Erythroblast (primary cell): Measurements from ENCODE around the gene GAK.

Experiments
- GATA1 ChIP-seq: IDR thresholded peaks from 2 replicates; pipeline ENCODE4 v1.6.1; 2011; ENCODE audit warnings: low read depth, mild to moderate bottlenecking, control low read depth, low read length, moderate library complexity
- POLR2A ChIP-seq: IDR thresholded peaks from 2 replicates; pipeline ENCODE4 v1.6.1; 2011; ENCODE audit warnings: mild to moderate bottlenecking, low read length

DNA sequence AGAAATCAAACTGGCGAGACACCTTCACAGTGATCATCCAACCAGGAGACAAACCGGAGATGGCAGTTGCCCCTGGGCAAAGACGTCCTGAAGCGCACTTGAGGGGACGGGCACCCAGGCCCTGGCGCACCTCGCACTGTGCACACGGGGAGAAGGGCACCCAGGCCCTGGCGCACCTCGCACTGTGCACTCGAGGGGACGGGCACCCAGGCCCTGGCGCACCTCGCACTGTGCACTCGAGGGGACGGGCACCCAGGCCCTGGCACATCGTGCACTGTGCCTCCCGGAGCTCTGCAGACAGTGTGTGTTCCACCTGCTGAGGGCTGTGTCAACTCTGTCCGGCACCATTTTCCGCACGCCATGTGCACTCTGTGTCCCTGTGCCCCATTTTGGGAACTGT, 71.6 kb downstream of the GAK start:
- no peak for TF ChIP-seq POLR2A
- no peak for TF ChIP-seq GATA1
